HepG2 (cell line): Measurements from ENCODE around the gene DNMBP. TPM values are rescaled to one million over a fixed set of nuclear protein-coding genes. Genes with fewer than 3 reads are reported as not detected.

Experiments used
- CBX1 ChIP-seq: IDR thresholded peaks from one replicate; pipeline ENCODE4 v1.6.1; 2016; ENCODE audit warnings: antibody characterized with exemption, low read depth
- HHEX ChIP-seq: IDR thresholded peaks from 2 replicates; pipeline ENCODE4 v1.6.1; 2016; ENCODE audit warnings: control low read depth
- HNF1A ChIP-seq, 2 experiments: sonication (generic) in 1 of 2; formaldehyde crosslinking in 1 of 2; IDR thresholded peaks; 2 replicates each; pipeline versions ENCODE4 v1.4.0 to v1.6.1; 2016 to 2020; ENCODE audit warnings: borderline replicate concordance in 1 of 2, low read depth in 1 of 2, mild to moderate bottlenecking in 1 of 2, missing genetic modification reagents in 1 of 2
- JUNB ChIP-seq: sonication (generic); formaldehyde crosslinking; IDR thresholded peaks from 2 replicates; pipeline ENCODE4 v1.8.0; 2022; ENCODE audit warnings: missing genetic modification reagents, mild to moderate bottlenecking, borderline replicate concordance
- KDM1A ChIP-seq: IDR thresholded peaks from 2 replicates; pipeline ENCODE4 v1.6.1; 2016; ENCODE audit warnings: missing compliant biosample characterization
- KLF12 ChIP-seq: sonication (generic); formaldehyde crosslinking; IDR thresholded peaks from 2 replicates; pipeline ENCODE4 v1.4.0; 2020; ENCODE audit warnings: missing genetic modification reagents, borderline replicate concordance
- MAX ChIP-seq: IDR thresholded peaks from 2 replicates; pipeline ENCODE4 v1.6.1; 2012; ENCODE audit warnings: inconsistent platforms
- SIN3B ChIP-seq: fragments of 150-350 bp; IDR thresholded peaks from 2 replicates; pipeline ENCODE4 v1.6.1; 2014; ENCODE audit warnings: low read length
- SMC3 ChIP-seq: IDR thresholded peaks from 2 replicates; pipeline ENCODE4 v1.6.1; 2011; ENCODE audit warnings: low read length, improper control_type of control experiment
- XRCC5 ChIP-seq: fragments of 200-400 bp; formaldehyde crosslinking; optimal IDR thresholded peaks from 2 replicates; pipeline ENCODE3; 2017; ENCODE audit warnings: mild to moderate bottlenecking, low read length
- ZBTB38 ChIP-seq: sonication (generic); formaldehyde crosslinking; IDR thresholded peaks from 2 replicates; pipeline ENCODE4 v1.5.1; 2020; ENCODE audit warnings: mild to moderate bottlenecking, missing genetic modification reagents
- ZBTB7A ChIP-seq: sonication (generic); formaldehyde crosslinking; IDR thresholded peaks from 2 replicates; pipeline ENCODE4 v1.8.0; 2022; ENCODE audit warnings: mild to moderate bottlenecking, missing genetic modification reagents
- ZNF263 ChIP-seq: sonication (generic); formaldehyde crosslinking; IDR thresholded peaks from 2 replicates; pipeline ENCODE4 v1.4.0; 2020; ENCODE audit warnings: missing genetic modification reagents
- ZNF281 ChIP-seq: sonication (generic); formaldehyde crosslinking; IDR thresholded peaks from 2 replicates; pipeline ENCODE4 v1.4.0; 2020; ENCODE audit warnings: missing genetic modification reagents, borderline replicate concordance
- ZNF468 ChIP-seq: sonication (generic); formaldehyde crosslinking; IDR thresholded peaks from 2 replicates; pipeline ENCODE4 v1.8.0; 2022; ENCODE audit warnings: mild to moderate bottlenecking, moderate library complexity, missing genetic modification reagents
- ZNF619 ChIP-seq: sonication (generic); formaldehyde crosslinking; IDR thresholded peaks from 2 replicates; pipeline ENCODE4 v1.4.0; 2020; ENCODE audit warnings: mild to moderate bottlenecking, missing genetic modification reagents
- ZSCAN21 ChIP-seq: sonication (generic); formaldehyde crosslinking; IDR thresholded peaks from 2 replicates; pipeline ENCODE4 v1.8.0; 2022; ENCODE audit warnings: mild to moderate bottlenecking, missing genetic modification reagents, moderate library complexity, borderline replicate concordance
- polyA plus RNA-seq, 8 experiments: library from polyadenylated mRNA; depleted of rRNA in 3 of 8; stranded (reverse) in 7 of 8; unstranded in 1 of 8; fragments of >200 nt; fragmentation: Illumina TruSeq in 4 of 8; extraction: Trizol in 4 of 8; gene quantifications; 2 replicates each; pipeline versions ENCODE4 v1.2.1 to v1.2.3, GENCODE V29; 2011 to 2016; ENCODE audit warnings: low read depth in 4 of 8, missing spikeins in 1 of 8, mixed read lengths in 1 of 8; ENCODE audit not compliant: insufficient read depth in 1 of 8
- total RNA-seq, 5 experiments: library from RNA; depleted of rRNA; stranded (reverse); fragments of >200 nt; fragmentation: Illumina TruSeq; extraction: Trizol; gene quantifications; 2 replicates each; pipeline ENCODE4 v1.2.3, GENCODE V29; 2016; ENCODE audit warnings: low read depth in 1 of 5
- TF ChIP-seq, protein P1 (sequence below): sonication (generic); formaldehyde crosslinking; IDR thresholded peaks from 2 replicates; pipeline ENCODE4 v1.4.0; 2020; ENCODE audit warnings: missing genetic modification reagents
- TF ChIP-seq, protein P2 (sequence below): sonication (generic); formaldehyde crosslinking; IDR thresholded peaks from 2 replicates; pipeline ENCODE4 v1.4.0; 2020; ENCODE audit warnings: missing genetic modification reagents

DNMBP gene
- total and polyA plus RNA-seq, 2 of the 13 experiments (the other 11 are each of a cell fraction or from before 2014, with no cell fraction given) = 3.6 to 6.3 TPM

DNA sequence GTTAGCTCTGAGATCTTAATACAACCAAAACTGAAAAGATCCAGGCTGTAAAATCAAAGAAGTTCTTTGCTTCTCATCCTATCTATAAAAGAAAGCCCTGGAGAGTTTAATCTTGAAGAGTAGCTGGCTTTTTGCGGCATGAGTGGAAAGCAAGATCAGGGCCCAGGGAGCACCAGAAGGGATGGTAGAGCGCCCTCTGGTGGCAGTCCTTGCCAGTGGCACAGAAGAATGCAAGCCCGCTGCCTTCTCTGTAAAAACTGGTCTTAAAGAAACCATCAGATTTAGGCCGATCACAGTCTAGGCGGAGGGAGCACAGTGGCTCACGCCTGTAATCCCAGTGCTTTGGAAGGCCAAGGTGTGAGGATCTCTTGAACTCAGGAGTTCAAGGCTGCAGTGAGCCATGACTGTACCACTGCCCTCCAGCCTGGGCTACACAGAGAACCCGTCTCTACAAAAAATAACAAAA, 36.3 kb upstream of the DNMBP start (continued):
- TF ChIP-seq, protein P1, sequence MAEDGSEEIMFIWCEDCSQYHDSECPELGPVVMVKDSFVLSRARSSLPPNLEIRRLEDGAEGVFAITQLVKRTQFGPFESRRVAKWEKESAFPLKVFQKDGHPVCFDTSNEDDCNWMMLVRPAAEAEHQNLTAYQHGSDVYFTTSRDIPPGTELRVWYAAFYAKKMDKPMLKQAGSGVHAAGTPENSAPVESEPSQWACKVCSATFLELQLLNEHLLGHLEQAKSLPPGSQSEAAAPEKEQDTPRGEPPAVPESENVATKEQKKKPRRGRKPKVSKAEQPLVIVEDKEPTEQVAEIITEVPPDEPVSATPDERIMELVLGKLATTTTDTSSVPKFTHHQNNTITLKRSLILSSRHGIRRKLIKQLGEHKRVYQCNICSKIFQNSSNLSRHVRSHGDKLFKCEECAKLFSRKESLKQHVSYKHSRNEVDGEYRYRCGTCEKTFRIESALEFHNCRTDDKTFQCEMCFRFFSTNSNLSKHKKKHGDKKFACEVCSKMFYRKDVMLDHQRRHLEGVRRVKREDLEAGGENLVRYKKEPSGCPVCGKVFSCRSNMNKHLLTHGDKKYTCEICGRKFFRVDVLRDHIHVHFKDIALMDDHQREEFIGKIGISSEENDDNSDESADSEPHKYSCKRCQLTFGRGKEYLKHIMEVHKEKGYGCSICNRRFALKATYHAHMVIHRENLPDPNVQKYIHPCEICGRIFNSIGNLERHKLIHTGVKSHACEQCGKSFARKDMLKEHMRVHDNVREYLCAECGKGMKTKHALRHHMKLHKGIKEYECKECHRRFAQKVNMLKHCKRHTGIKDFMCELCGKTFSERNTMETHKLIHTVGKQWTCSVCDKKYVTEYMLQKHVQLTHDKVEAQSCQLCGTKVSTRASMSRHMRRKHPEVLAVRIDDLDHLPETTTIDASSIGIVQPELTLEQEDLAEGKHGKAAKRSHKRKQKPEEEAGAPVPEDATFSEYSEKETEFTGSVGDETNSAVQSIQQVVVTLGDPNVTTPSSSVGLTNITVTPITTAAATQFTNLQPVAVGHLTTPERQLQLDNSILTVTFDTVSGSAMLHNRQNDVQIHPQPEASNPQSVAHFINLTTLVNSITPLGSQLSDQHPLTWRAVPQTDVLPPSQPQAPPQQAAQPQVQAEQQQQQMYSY = no peak
- TF ChIP-seq CBX1 = no peak
- no peak for TF ChIP-seq SIN3B
- TF ChIP-seq MAX = no peak
- TF ChIP-seq HNF1A (IDR thresholded peaks at IDR 0.05; ENCODE audit: low read depth) = no peak
- TF ChIP-seq HNF1A (CRISPR knock-in tag; IDR thresholded peaks at IDR 0.05; ENCODE audit: borderline replicate concordance) = no peak
- TF ChIP-seq ZBTB38 (CRISPR knock-in tag) = peak; percentile 45; the same call in 1 of the 2 replicates
- no peak for TF ChIP-seq ZNF281 (CRISPR knock-in tag)
- TF ChIP-seq XRCC5 = peak; percentile 50
- no peak for TF ChIP-seq KDM1A (CRISPR knock-in tag)
- no peak for TF ChIP-seq HHEX (CRISPR knock-in tag)
- no peak for TF ChIP-seq ZBTB7A (CRISPR knock-in tag)
- no peak for TF ChIP-seq KLF12 (CRISPR knock-in tag)
- TF ChIP-seq, protein P2, sequence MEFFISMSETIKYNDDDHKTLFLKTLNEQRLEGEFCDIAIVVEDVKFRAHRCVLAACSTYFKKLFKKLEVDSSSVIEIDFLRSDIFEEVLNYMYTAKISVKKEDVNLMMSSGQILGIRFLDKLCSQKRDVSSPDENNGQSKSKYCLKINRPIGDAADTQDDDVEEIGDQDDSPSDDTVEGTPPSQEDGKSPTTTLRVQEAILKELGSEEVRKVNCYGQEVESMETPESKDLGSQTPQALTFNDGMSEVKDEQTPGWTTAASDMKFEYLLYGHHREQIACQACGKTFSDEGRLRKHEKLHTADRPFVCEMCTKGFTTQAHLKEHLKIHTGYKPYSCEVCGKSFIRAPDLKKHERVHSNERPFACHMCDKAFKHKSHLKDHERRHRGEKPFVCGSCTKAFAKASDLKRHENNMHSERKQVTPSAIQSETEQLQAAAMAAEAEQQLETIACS = no peak
- TF ChIP-seq SMC3 = peak; percentile 94
- TF ChIP-seq JUNB = no peak
- peak; percentile 76 for TF ChIP-seq ZNF263 (CRISPR knock-in tag)
- no peak for TF ChIP-seq ZNF468 (CRISPR knock-in tag)
- TF ChIP-seq ZNF619 = 0 out of 2 replicates have a peak, but pooled peaks have one; percentile 31
- TF ChIP-seq ZSCAN21 = no peak
